K562 (cell line): ENCODE measurements around the gene CNPY2. TPM values are rescaled to one million over a fixed set of nuclear protein-coding genes. Genes with fewer than 3 reads are reported as not detected.

Experiments
- LCOR ChIP-seq: sonication (generic); formaldehyde crosslinking; IDR thresholded peaks from 2 replicates; pipeline ENCODE4 v1.8.0; 2022; ENCODE audit warnings: mild to moderate bottlenecking, missing genetic modification reagents
- NCOA1 ChIP-seq: fragments of 450-650 bp; IDR thresholded peaks from 2 replicates; pipeline ENCODE4 v1.6.1; 2016; ENCODE audit warnings: low read depth
- PHF8 ChIP-seq: fragments of 200-600 bp; sonication (generic); IDR thresholded peaks from 2 replicates; pipeline ENCODE4 v1.6.1; 2012; ENCODE audit warnings: mixed run types, mild to moderate bottlenecking, inconsistent platforms, low read length, moderate library complexity, borderline replicate concordance
- RBFOX2 ChIP-seq: fragments of 200-400 bp; formaldehyde crosslinking; IDR thresholded peaks from 2 replicates; pipeline ENCODE4 v1.6.1; 2017; ENCODE audit warnings: low read depth, mild to moderate bottlenecking, low read length, moderate library complexity
- REST ChIP-seq, 2 experiments: fragments of 450-650 bp; formaldehyde crosslinking in 1 of 2; IDR thresholded peaks; 2 replicates each; pipeline versions ENCODE4 v1.4.0 to v1.6.1; 2014 to 2020; ENCODE audit warnings: mild to moderate bottlenecking in 2 of 2, borderline replicate concordance in 1 of 2, low read depth in 1 of 2
- SAP30 ChIP-seq: fragments of 200-600 bp; sonication (generic); IDR thresholded peaks from 2 replicates; pipeline ENCODE4 v1.6.1; 2012; ENCODE audit warnings: borderline replicate concordance, low read depth, mild to moderate bottlenecking, moderate library complexity, low read length, control low read depth, inconsistent platforms; ENCODE audit not compliant: insufficient read depth, poor library complexity, severe bottlenecking
- THRB ChIP-seq: fragments of 450-650 bp; formaldehyde crosslinking; conservative IDR thresholded peaks from 2 replicates; pipeline ENCODE4 v1.4.0; 2022; ENCODE audit warnings: mild to moderate bottlenecking, missing genetic modification characterization
- TSC22D4 ChIP-seq: fragments of 450-650 bp; IDR thresholded peaks from 2 replicates; pipeline ENCODE4 v1.6.1; 2016; ENCODE audit warnings: missing genetic modification characterization, missing biosample characterization, control low read depth
- ZNF695 ChIP-seq: fragments of 450-650 bp; formaldehyde crosslinking; IDR thresholded peaks from 2 replicates; pipeline ENCODE4 v1.4.0; 2020; ENCODE audit warnings: mild to moderate bottlenecking, moderate library complexity
- polyA plus RNA-seq, 8 experiments: library from polyadenylated mRNA; depleted of rRNA in 4 of 8; stranded (reverse) in 5 of 8; unstranded in 3 of 8; fragments of >200 nt; fragmentation: Nextera tagmentation in 2 of 8; fragmentation: Illumina TruSeq in 1 of 8; extraction: Ambion mirVana in 2 of 8; extraction: Trizol in 1 of 8; gene quantifications; 2 replicates each; pipeline versions ENCODE4 v1.2.1 to v1.2.3, GENCODE V29; 2011 to 2014; ENCODE audit warnings: inconsistent platforms in 1 of 8, missing spikeins in 1 of 8
- total RNA-seq, 7 experiments: library from RNA; depleted of rRNA in 6 of 7; stranded (reverse); fragments of >200 nt in 6 of 7; fragmentation: Illumina TruSeq in 2 of 7; extraction: Trizol in 2 of 7; gene quantifications; 2 replicates each; pipeline versions ENCODE4 v1.2.1 to v1.2.3, GENCODE V29; 2011 to 2021; ENCODE audit warnings: low replicate concordance in 1 of 7

The CNPY2 gene
- total and polyA plus RNA-seq, 9 of the 15 experiments (the other 6 are each of a cell fraction or from before 2014, with no cell fraction given): 33.8 to 190 (median 138) TPM

- TF ChIP-seq PHF8 (no peak), REST (IDR thresholded peaks at IDR 0.05; ENCODE audit: borderline replicate concordance) (peak; percentile 38; the same call in 1 of the 2 replicates), REST (CRISPR knock-in tag; IDR thresholded peaks at IDR 0.05; ENCODE audit: low read depth) (no peak), TSC22D4 (no peak), ZNF695 (no peak), THRB (CRISPR knock-in tag) (no peak), NCOA1 (no peak), RBFOX2 (no peak), LCOR (CRISPR knock-in tag) (no peak), SAP30 (no peak)
These were observed 1.9 kb upstream of the CNPY2 start (continued) for GRCh38 chr12:56317675-56318074.
